Stimulated activated memory B cell treated with anti-CD40 and anti-IgM and Interleukin-4, amounts not matched to agents 10 μg/mL and 1 μg/mL and 100 μg/mL, for 72 hours (primary cell): ENCODE data around the gene LCMT2.
A peak's percentile ranks its signal among the peaks of the same experiment; 100 is the strongest.

Experiments
- ATAC-seq: fragments of 150-1000 bp; cut with Tn5 transposase; 2 replicates; pipeline ENCODE4 v1.10.0; 2021
- H3K27ac Mint-ChIP-seq: one replicate; pipeline ENCODE4 v1.8.0; 2022; ENCODE audit warnings: mild to moderate bottlenecking, mixed read lengths
- H3K27me3 Mint-ChIP-seq: one replicate; pipeline ENCODE4 v1.8.0; 2022; ENCODE audit warnings: mixed read lengths
- H3K36me3 Mint-ChIP-seq: one replicate; pipeline ENCODE4 v1.8.0; 2022; ENCODE audit warnings: mixed read lengths
- H3K4me1 Mint-ChIP-seq: one replicate; pipeline ENCODE4 v1.8.0; 2022; ENCODE audit warnings: mixed read lengths
- H3K4me3 Mint-ChIP-seq: one replicate; pipeline ENCODE4 v1.8.0; 2022; ENCODE audit warnings: mild to moderate bottlenecking, moderate library complexity, mixed read lengths
- H3K9me3 Mint-ChIP-seq: one replicate; pipeline ENCODE4 v1.8.0; 2022; ENCODE audit warnings: mixed read lengths

The LCMT2 gene, protein sequence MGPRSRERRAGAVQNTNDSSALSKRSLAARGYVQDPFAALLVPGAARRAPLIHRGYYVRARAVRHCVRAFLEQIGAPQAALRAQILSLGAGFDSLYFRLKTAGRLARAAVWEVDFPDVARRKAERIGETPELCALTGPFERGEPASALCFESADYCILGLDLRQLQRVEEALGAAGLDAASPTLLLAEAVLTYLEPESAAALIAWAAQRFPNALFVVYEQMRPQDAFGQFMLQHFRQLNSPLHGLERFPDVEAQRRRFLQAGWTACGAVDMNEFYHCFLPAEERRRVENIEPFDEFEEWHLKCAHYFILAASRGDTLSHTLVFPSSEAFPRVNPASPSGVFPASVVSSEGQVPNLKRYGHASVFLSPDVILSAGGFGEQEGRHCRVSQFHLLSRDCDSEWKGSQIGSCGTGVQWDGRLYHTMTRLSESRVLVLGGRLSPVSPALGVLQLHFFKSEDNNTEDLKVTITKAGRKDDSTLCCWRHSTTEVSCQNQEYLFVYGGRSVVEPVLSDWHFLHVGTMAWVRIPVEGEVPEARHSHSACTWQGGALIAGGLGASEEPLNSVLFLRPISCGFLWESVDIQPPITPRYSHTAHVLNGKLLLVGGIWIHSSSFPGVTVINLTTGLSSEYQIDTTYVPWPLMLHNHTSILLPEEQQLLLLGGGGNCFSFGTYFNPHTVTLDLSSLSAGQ

DNA sequence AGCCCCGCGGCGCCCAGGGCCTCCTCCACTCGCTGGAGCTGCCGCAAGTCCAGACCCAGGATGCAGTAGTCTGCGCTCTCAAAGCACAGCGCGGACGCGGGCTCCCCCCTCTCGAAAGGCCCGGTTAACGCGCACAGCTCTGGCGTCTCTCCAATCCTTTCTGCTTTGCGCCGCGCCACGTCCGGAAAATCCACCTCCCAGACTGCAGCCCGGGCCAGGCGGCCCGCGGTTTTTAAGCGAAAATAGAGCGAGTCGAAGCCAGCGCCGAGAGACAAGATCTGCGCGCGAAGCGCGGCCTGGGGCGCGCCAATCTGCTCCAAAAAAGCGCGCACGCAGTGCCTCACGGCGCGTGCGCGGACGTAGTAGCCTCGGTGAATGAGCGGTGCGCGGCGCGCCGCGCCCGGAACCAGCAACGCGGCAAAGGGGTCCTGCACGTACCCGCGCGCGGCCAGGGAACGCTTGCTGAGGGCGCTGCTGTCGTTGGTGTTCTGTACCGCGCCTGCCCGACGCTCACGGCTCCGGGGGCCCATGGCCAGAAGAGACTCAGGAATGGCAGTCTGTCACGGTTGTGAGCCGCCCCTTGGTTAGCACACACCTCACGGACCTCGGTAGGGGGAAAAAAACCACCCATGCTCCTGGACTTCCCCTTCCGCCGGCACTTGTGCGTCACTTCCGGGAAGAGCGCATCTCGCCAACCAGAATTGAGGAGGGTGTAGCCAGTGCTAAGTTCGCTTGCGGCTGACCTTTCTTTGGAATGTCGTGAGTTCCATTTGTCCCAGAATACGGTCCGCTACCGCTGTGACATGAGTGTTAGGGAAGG is at the start of gene LCMT2:
TSS of gene LCMT2 (minus strand) at position 614 of the 820 bp plus-strand sequence. CDS start at position 530, 84 bp downstream.
- H3K27ac Mint-ChIP-seq: peak within 1 kb of the TSS; percentile 96
- H3K4me3 Mint-ChIP-seq: peak within 1 kb of the TSS; percentile 94
- H3K4me1 Mint-ChIP-seq: peaks cover 37% of the 10 kb centered on the region
- H3K36me3 Mint-ChIP-seq: peaks cover 20% of the 10 kb centered on the region
- ATAC-seq: peak; percentile 98
- H3K9me3 Mint-ChIP-seq: no peaks in the 10 kb centered on the region
- no peaks in the 10 kb centered on the region for H3K27me3 Mint-ChIP-seq

DNA sequence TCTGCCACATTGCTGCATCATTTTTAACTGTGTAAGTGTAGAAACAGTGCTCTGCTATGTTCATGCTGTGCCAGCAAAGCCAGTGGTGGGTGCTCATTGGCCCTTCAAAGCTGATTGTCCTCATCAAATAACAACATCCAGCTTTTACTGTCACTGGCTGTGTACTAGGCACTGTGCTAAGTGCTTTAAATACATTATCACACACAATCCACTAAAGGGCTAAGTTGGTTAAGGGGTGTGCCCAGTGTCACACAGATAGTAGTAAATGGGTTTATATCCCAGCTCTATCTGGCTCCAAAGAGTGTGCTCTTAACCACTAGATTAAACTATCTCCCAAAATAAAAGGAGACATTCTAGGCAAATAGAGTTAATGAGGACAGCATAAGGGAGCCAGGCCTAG is 48.2 kb upstream of the LCMT2 start:
- H3K27me3 Mint-ChIP-seq: no peaks in the 10 kb centered on the region

DNA sequence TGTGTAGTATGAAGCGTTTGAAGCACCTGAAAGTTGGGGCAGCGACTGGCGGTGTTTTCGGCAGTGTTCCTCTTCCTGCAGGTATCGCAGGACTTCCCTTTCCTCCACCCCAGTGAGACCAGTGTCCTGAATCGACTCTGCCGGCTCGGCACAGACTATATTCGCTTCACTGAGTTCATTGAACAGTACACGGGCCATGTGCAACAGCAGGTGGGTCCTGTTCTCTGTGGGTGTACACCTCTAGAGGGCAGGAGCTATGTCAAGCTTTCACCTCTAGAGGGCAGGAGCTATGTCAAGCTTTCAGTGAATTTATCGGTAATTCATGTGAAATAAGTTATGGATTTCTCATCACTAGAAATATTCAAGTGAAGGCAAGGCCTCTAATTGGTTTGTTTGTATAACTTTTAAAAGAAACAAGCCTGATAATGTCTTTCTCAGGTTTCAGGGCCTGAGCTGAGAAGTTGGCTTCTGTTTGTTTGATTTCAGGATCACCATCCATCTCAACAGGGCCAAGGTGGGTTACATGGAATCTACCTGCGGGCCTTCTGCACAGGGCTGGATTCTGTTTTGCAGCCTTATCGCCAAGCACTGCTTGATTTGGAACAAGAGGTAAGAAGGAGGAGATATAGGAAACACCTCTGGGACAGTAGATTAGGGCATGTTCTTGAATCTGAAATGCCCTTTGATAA is 45.8 kb upstream of the LCMT2 start:
- Mint-ChIP-seq H3K9me3 (no peaks in the 10 kb centered on the region), H3K4me3 (no peak overlapping the region), H3K27ac (no peak overlapping the region), H3K4me1 (peaks cover 25% of the 10 kb centered on the region), H3K27me3 (no peaks in the 10 kb centered on the region), H3K36me3 (peaks cover 32% of the 10 kb centered on the region)
- peak; percentile 82 for ATAC-seq

More for the DNA sequence above, 48.2 kb upstream of the LCMT2 start:
- ATAC-seq: no peak
- H3K27ac Mint-ChIP-seq: no peak overlapping the region
- no peak overlapping the region for H3K4me3 Mint-ChIP-seq
- peaks cover 50% of the 10 kb centered on the region for H3K36me3 Mint-ChIP-seq
- no peaks in the 10 kb centered on the region for H3K9me3 Mint-ChIP-seq
- peaks cover 8% of the 10 kb centered on the region for H3K4me1 Mint-ChIP-seq

DNA sequence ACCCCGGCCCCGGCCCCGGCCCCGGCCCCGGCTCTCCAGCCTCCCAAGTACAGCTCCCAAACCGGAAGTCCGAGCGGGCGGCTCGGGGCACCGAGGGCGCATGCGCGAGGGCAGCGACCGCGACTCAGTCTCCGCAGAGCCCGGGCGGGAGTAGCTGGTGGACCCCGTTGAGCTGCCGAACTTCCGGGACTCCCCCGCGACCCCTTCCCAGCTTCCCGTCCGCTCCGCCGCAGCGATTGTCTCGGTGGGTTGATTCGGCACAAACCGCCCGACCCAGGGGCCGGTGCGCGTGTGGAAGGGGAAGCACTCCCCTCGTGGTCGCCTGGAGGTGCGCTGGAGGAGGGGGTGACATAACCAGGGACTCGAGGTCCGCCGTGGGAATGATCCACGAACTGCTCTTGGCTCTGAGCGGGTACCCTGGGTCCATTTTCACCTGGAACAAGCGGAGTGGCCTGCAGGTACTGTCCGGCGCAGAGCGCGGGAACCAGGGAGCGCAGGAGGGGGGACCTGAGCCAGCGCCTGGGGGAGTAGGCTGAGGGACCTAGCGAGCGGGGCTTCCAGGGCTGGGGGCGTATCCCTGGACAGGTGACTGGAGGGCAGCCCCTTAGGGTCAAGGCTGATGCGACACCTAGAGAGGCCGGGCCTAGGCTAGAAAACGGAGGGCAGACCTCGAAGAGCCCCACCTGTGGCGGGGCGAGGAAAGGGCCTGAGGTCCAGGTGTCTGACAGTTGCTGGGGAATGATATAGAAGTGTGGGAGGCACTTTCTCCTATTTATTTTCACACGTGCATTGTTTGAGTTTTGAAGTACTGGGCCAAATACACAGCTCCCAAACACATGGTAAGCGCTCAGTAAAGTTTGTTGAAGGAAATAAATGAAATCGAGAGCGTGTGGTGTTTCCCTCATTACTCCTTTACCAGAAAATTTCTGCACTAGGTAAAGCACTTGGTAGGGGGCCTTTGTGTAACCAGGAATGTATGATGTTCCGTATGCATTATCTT is 40.9 kb upstream of the LCMT2 start, which contains the start of the genes TUBGCP4 and ZSCAN29:
TSS of gene TUBGCP4 (plus strand) at position 127 of the 1,000 bp plus-strand sequence. CDS start at position 381, 254 bp downstream.
TSS of gene ZSCAN29 (minus strand) at position 69 of the 1,000 bp plus-strand sequence. CDS start 1,130 bp downstream, outside the sequence.
- Mint-ChIP-seq H3K27ac (peak within 1 kb of the TSS; percentile 93), H3K4me3 (peak within 1 kb of the TSS; percentile 97), H3K9me3 (peaks cover 9% of the 10 kb centered on the region), H3K27me3 (no peaks in the 10 kb centered on the region), H3K36me3 (peaks cover 32% of the 10 kb centered on the region), H3K4me1 (peaks cover 60% of the 10 kb centered on the region)
- ATAC-seq: peak; percentile 94

DNA sequence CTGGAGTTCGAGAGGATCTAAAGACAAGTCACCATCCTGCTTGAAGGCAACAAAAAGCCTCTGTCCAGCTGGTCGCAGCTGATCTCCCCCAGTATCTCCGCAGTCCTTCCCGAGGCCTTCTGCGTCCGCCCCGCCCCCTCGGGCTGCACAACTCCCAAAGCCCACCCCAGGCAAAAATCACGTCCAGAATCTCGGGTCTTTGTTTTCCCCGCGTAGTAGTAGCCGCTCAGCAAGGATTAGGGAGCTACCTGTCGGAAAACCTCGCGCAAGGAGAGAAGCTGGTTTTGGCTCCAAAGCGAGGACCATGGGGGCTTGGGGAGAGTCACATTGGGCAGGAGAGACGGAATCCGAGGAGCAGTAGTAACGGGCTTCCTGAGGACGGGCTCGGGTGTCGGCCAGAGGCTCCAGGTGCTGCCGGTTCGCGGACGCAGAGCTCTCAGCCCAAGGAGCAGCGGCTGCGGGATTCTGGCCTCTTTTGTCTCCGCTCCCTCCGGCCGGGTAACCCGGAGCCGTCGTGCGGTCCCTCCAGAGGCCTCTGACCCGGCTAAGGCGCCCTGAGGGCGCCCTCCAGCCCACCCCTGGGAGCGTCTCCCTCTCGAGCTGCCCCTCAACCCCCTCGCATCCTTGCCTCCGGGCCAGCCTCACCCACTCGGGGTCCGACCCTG is 40.1 kb upstream of the LCMT2 start:
- ATAC-seq: no peak
- Mint-ChIP-seq H3K27ac (peak overlapping the region; percentile 93), H3K4me3 (peak overlapping the region; percentile 97), H3K4me1 (peaks cover 58% of the 10 kb centered on the region), H3K27me3 (no peaks in the 10 kb centered on the region), H3K36me3 (peaks cover 38% of the 10 kb centered on the region), H3K9me3 (peaks cover 12% of the 10 kb centered on the region)

DNA sequence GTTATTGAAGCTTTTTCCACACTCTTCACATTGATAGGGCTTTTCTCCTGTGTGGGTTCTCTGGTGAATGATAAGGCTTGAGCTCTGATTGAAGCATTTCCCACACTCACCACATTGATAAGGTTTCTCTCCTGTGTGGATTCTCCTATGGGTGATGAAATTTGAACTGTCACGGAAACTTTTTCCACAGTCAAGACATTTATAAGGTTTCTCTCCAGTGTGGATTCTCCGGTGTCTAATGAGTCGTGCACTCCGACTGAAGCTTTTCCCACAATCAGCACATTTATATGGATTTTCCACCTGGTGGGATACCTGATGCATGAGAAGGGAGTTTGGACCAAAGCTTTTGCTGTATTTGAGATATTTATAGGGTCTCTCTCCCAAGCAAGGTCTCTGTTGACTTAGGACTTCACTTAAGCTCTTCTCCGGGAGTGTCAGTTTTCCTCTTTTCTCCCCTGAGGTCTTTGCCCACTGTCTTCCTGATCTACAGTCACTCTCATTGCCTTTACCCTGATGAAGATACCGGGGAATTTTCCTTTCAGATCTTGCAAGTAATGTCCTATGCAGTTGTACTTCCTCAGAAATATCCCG is 31.0 kb upstream of the LCMT2 start:
- Mint-ChIP-seq H3K9me3 (peaks cover 22% of the 10 kb centered on the region), H3K36me3 (peaks cover 91% of the 10 kb centered on the region), H3K27ac (no peak overlapping the region), H3K4me3 (no peak overlapping the region), H3K27me3 (no peaks in the 10 kb centered on the region), H3K4me1 (peaks cover 19% of the 10 kb centered on the region)
- no peak for ATAC-seq

DNA sequence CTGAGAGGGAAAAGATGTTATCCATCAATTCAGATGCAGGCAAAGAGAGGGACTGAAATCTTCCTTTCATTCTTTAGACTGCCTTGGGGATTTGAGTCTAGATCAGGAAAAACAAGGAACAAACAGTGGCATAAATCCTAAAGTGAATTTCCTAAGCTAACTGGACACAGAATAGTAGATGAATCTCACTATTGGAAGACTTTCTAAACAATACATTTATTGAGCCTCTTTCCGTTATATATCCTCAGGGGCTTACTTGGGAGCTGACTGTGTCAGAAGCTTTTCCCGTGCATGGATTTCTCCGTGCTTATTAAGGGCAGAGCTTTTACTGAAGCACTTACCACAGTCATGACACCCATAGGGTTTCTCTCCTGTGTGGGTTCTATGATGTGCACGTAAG is 30.4 kb upstream of the LCMT2 start:
- Mint-ChIP-seq H3K27ac (no peak overlapping the region), H3K4me1 (peaks cover 15% of the 10 kb centered on the region), H3K27me3 (no peaks in the 10 kb centered on the region), H3K36me3 (peaks cover 91% of the 10 kb centered on the region), H3K4me3 (no peak overlapping the region), H3K9me3 (peaks cover 18% of the 10 kb centered on the region)
- ATAC-seq: no peak

DNA sequence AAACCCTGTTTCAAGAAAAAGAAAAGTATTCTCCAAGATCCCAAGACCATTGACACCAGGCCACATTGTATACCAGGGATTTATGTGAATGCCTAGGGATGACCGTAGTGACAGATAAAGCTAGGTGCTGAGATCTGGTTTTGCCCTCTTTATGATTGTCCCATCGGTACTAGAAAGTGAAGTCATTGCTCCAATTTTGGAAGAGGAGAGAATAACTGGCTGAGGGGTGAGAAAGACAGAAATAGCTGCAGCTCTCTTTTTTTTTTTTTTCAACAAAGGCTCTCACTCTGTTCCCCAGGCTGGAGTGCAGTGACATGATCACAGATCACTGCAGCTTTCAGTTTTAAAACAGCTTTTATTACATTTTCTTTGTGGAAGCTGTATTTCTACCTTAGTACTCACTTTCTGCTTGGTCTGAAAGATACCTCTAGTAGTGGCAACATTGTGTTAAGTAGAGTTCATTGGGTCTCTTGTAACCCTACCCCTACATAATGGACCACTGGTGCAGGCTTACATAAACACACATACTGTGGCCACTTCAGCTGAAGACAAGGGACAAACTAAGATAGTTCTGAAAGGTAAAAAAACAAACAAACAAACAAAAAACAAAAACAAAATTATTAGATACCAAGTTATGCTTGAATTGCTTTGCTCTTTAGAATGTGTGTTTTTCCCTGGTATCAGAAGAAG is 22.5 kb upstream of the LCMT2 start:
- no peaks in the 10 kb centered on the region for H3K27me3 Mint-ChIP-seq
- no peak for ATAC-seq
- no peak overlapping the region for H3K27ac Mint-ChIP-seq
- H3K4me3 Mint-ChIP-seq: no peak overlapping the region
- no peaks in the 10 kb centered on the region for H3K4me1 Mint-ChIP-seq
- H3K36me3 Mint-ChIP-seq: peaks cover 48% of the 10 kb centered on the region
- no peaks in the 10 kb centered on the region for H3K9me3 Mint-ChIP-seq

DNA sequence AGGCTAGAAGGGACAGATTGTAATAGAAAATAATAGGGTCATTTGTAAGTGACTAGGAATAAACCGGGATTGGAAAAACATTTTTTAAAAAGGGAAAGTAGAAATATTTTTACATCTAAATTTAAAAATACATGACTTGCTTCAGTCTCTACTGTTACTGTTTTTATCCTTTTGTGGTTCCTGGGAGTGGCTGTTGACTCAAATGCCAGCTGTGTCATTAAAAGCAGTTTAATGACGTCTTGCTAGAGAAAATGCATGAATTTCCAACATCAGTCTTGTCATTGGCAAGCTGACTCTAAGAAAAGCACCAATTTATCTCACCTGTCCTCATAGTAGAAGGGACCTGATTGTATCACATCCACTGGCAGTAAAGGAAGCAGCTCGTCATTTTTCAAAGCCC is 16.7 kb upstream of the LCMT2 start:
- Mint-ChIP-seq H3K27ac (no peak overlapping the region), H3K9me3 (no peaks in the 10 kb centered on the region), H3K4me3 (no peak overlapping the region), H3K4me1 (no peaks in the 10 kb centered on the region), H3K27me3 (no peaks in the 10 kb centered on the region), H3K36me3 (peaks cover 36% of the 10 kb centered on the region)
- no peak for ATAC-seq

DNA sequence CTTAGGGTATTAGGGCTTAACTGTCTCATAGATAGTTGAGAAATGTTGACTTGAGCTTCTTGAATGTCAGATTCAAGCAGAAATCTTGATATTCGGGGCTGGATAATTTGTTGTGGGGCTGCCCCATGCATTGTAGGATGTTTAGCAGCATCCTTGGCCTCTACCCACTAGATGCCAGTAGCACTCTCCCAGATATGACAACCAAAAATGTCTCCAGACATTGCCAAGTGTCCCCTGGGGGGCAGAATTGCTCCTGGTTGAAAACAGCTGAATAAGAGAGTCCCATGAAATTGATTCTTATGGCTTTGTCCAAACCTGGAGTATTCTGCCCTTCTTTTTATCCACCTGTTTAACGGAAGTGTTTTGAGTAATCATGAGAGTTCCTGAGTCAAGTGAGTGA is 15.9 kb upstream of the LCMT2 start:
- H3K36me3 Mint-ChIP-seq: peaks cover 32% of the 10 kb centered on the region
- H3K27ac Mint-ChIP-seq: no peak overlapping the region
- no peaks in the 10 kb centered on the region for H3K9me3 Mint-ChIP-seq
- no peak for ATAC-seq
- H3K27me3 Mint-ChIP-seq: no peaks in the 10 kb centered on the region
- no peak overlapping the region for H3K4me3 Mint-ChIP-seq
- no peaks in the 10 kb centered on the region for H3K4me1 Mint-ChIP-seq

DNA sequence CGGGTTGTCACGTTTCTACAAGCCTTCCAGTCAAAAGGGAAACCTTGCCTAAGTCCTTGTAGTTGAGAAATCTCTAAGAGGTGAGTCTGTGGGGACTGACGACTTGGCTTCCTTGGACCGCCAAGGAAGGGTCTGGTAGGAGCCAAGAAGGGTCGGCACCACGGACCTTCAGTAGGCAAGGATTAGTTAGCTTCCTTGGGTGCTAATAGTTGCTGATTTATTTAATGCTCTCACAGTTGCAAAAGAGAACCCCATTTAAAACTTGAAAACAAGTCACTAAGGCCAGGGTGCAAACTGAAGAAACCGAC is 361 bp upstream of the LCMT2 start:
- H3K9me3 Mint-ChIP-seq: no peaks in the 10 kb centered on the region
- H3K36me3 Mint-ChIP-seq: peaks cover 25% of the 10 kb centered on the region
- peak overlapping the region; percentile 96 for H3K27ac Mint-ChIP-seq
- H3K4me1 Mint-ChIP-seq: peaks cover 31% of the 10 kb centered on the region
- H3K4me3 Mint-ChIP-seq: peak overlapping the region; percentile 94
- no peaks in the 10 kb centered on the region for H3K27me3 Mint-ChIP-seq
- peak; percentile 42 for ATAC-seq

DNA sequence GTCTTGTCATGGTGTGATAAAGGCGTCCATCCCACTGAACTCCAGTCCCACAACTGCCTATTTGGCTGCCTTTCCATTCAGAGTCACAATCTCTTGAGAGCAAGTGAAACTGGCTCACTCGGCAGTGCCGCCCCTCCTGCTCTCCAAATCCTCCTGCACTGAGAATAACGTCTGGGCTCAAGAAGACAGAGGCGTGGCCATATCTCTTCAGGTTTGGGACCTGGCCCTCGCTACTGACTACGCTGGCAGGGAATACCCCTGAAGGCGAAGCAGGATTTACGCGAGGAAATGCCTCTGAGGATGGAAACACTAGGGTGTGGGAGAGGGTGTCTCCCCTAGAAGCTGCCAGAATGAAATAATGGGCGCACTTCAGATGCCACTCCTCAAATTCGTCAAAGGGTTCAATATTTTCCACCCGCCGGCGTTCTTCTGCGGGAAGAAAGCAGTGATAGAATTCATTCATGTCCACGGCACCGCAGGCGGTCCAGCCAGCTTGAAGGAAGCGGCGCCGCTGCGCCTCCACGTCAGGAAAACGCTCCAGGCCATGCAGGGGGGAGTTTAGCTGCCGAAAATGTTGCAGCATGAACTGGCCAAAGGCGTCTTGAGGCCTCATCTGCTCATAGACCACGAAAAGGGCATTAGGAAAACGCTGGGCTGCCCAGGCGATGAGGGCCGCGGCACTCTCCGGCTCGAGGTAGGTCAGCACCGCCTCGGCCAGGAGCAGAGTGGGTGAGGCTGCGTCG is 985 bp downstream of the LCMT2 start:
- Mint-ChIP-seq H3K36me3 (peaks cover 14% of the 10 kb centered on the region), H3K4me3 (peak overlapping the region; percentile 94), H3K9me3 (no peaks in the 10 kb centered on the region), H3K27me3 (no peaks in the 10 kb centered on the region), H3K4me1 (peaks cover 41% of the 10 kb centered on the region), H3K27ac (peak overlapping the region; percentile 96)
- ATAC-seq: no peak
